GM13977 (cell line): Measurements from ENCODE around the gene RER1.

ENCODE experiments used
- DNase-seq: peaks from one replicate; pipeline ENCODE4 v3.0.0; 2012; ENCODE audit warnings: low spot score
- in situ Hi-C: fragments of 300-500 bp; cut with MboI; formaldehyde crosslinking; loops from one replicate; pipeline ENCODE4 v1.12.0; 2022; ENCODE audit warnings: low sequenced_read_pairs, low pct_unique_long_range_greater_than_20kb, mixed read lengths, inconsistent platforms; ENCODE audit not compliant: unreplicated experiment
- TF ChIP-seq, protein P1 (sequence below): IDR thresholded peaks from 2 replicates; pipeline ENCODE4 v1.5.1; 2012; ENCODE audit warnings: mild to moderate bottlenecking, control low read depth; ENCODE audit not compliant: insufficient read depth; ENCODE audit errors: extremely low read depth, missing control alignments

The RER1 gene, protein sequence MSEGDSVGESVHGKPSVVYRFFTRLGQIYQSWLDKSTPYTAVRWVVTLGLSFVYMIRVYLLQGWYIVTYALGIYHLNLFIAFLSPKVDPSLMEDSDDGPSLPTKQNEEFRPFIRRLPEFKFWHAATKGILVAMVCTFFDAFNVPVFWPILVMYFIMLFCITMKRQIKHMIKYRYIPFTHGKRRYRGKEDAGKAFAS

DNA sequence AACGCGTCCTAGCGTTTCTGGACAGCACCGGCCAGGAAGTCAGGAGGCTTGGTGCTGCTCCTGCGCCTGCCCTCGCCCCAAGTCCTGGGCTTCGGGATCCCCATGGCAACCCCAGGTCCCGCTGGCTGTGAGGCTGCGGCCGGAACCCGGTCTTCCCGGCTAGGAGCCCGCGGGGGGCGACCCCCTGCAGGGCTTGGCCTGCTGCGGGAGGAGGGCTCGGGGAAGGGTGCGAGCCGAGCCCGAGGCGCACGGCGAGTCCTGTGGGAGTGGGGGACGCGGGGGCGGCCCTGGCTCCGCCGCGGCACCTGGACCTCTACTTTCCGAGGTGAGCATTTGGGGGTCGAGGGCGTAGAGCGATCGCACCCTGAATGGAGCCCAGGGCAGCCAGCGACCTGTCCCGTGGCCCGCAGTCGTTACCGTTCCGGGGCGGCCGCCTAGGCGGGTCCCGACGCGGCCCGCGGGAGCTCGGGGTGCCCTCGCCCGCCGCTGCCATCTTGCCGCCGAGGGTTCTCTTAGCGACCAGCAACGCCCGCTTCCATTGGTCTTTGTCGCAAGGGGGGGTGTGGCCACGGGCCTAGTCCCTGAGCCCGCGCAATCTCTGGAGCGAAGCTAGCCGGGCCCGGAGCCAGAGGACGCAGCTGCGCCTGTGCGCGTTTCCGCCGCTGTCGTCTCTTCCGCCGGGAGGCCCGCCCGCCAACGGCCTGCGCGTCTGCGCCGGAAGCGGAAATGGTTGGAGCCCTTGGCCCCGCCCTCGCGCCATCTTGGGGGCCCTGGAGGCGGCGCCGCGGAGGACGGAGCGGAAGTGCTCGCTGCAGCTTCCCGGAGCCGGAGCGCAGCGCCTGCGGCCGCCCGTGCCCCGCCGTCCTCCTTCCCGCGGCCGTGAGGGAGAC is at the start of gene RER1, which contains the start of gene MORN1:
TSS of gene RER1 (plus strand) at position 801 of the 890 bp plus-strand sequence. CDS start 3,950 bp downstream, outside the sequence.
TSS of gene MORN1 (minus strand) at position 514 of the 890 bp plus-strand sequence. CDS start at position 493, 21 bp downstream.
- TF ChIP-seq, protein P1, sequence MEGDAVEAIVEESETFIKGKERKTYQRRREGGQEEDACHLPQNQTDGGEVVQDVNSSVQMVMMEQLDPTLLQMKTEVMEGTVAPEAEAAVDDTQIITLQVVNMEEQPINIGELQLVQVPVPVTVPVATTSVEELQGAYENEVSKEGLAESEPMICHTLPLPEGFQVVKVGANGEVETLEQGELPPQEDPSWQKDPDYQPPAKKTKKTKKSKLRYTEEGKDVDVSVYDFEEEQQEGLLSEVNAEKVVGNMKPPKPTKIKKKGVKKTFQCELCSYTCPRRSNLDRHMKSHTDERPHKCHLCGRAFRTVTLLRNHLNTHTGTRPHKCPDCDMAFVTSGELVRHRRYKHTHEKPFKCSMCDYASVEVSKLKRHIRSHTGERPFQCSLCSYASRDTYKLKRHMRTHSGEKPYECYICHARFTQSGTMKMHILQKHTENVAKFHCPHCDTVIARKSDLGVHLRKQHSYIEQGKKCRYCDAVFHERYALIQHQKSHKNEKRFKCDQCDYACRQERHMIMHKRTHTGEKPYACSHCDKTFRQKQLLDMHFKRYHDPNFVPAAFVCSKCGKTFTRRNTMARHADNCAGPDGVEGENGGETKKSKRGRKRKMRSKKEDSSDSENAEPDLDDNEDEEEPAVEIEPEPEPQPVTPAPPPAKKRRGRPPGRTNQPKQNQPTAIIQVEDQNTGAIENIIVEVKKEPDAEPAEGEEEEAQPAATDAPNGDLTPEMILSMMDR, result no peak
- in situ Hi-C loops, result loop anchor here (10.0 to 25.0 kb wide), 2 partner anchors 196 to 429 kb away; partner anchors contain the start of gene FAAP20
- peak; percentile 100 for DNase-seq

DNA sequence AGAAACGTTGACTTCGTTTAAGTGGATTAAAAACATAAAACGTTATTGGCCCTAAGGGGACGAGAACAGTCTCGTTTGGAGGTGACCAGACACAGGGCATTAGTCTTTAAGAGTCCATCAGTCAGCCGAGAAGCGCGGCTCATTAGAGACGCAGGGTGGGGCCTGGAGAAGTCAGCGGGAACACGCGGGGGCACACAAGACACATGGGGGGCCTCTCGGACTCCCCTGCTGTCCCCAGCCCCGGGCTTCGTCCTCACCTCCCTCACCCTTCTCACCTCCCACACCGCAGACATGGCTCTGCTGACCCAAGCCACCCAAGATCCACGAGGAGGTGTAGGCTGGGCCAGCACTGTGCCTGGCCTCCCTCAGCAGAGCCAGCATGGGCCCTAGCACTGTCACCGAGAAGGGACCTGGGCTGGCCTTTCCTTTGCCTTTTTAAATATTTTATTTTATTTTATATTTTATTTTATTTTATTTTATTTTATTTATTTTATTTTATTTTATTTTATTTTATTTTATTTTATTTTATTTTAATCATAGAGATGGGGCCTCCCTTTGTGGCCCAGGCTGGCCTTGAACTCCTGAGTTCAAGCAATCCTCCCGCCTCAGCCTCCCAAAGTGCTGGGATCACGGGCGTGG is 49.1 kb upstream of the RER1 start:
- no peak for DNase-seq
- in situ Hi-C loops, result no loop called here
- TF ChIP-seq, protein P1, result no peak

DNA sequence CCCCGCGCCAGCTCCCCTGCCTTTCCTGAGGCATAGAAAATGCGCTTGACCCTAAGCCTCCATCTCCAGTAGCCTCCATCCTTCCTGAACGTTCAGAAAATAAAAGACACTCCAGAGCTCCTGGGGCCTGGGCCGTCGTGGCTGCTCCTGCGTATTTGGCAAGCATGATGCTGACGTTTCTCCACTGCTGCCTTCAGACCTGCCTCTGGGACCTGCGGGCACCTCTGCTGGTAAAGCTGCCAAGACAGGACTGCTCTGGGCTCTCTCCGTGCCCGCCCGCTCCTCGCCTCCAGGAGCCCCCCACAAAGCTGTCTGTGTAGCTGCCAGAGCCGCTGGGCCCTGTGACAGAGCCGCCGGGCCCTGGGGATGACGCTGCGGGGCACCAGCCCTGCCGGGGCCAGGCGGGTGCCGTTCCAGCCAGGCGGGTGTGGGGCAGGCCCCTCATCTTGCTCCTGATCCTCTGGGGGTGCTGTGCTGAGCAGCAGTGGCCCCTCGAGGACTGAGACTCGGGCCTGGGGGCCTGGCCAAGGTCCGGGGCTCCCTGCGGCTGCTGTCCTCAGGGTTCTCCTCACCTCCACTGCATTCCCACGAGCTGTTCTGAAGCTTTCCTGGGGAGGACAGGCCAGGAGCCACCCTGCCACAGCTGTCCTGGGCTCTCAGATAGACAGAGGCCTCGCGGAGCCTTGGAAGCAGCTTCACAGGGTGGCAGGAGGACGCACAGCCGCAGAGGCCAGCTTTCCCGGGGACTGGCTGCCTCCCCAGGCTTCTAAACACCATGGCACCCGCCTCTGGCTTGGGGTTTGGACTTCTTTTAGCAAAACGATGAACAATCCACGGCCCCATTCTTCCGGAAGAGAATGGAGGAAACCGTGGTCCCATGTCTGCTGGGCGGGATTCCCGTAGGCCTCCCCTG is 48.4 kb upstream of the RER1 start:
- in situ Hi-C loops, result no loop called here
- TF ChIP-seq, protein P1, result no peak
- DNase-seq, result no peak

DNA sequence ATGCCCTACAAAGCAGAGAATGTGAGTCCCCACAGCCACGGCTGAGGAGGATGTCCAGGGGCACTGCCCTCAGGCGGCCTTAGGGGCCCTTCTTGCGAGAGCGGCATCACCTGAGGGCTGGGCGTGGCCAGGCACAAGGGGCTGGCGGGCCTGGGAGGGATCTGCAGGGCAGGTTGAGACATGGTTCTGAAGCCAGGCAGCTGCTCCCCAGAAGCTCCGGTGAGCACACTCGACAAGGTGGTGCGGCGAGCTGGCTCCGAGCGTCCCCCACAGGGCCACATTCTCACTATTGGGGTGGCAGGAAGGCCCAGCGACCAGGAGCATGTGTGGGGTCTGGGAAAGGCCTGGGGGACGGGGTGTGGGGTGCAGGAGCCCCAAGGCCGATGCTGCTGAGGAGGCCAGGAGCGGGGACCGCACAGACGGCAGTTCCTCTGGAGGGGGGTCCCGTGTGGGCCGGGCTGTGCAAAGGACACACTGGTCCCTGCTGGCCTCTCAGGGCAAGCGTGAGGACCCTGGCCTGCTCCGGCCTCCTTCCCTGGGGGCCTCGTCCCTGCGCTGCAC is 47.4 kb upstream of the RER1 start:
- TF ChIP-seq, protein P1, result no peak
- in situ Hi-C loops, result no loop called here
- no peak for DNase-seq

DNA sequence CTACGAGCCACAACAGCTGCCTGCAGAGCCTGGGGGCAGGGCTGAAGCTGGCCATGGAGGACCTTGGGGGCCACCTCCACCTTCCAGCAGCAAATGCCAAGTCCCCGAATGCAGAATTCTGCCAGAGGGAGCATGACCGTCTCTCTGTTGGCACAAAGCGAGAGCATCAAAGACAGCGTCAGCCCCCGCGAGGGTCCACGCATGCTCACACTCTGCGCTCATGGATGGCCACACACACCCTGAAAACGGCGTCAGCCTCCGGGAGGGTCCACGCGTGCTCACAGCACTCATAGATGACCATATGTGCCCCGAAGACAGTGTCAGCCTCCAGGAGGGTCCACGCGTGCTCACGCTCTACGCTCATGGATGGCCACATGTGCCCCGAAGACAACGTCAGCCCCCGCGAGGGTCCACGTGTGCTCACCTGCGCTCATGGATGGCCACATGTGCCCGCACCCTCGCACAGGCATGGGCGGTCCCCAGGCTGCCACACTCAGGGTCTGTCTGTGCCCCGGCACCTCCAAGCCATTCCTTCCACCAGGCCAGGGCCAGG is 46.8 kb upstream of the RER1 start:
- DNase-seq, result no peak
- in situ Hi-C loops, result no loop called here
- TF ChIP-seq, protein P1, result no peak
